H9 (cell line): Measurements from ENCODE around the gene PDZRN4. TPM values are rescaled to one million over a fixed set of nuclear protein-coding genes. Genes with fewer than 3 reads are reported as not detected.

Source experiments
- DNase-seq: peaks from one replicate; pipeline ENCODE4 v3.0.0-alpha.2; 2017
- H2AFZ ChIP-seq: one replicate; pipeline ENCODE4 v1.6.1; 2013; ENCODE audit warnings: mild to moderate bottlenecking, low read length, control low read depth, moderate library complexity
- H2AK5ac ChIP-seq: 2 replicates; pipeline ENCODE4 v1.6.1; 2013; ENCODE audit warnings: low read length, control low read depth, mixed read lengths; ENCODE audit not compliant: insufficient read length
- H2BK120ac ChIP-seq: one replicate; pipeline ENCODE4 v1.6.1; 2013; ENCODE audit warnings: low read depth, mild to moderate bottlenecking, low read length, control low read depth, inconsistent platforms; ENCODE audit not compliant: poor library complexity, severe bottlenecking
- H2BK12ac ChIP-seq: 2 replicates; pipeline ENCODE4 v1.6.1; 2013; ENCODE audit warnings: low read length, control low read depth, mixed read lengths, low read depth; ENCODE audit not compliant: insufficient read length
- H2BK15ac ChIP-seq: 2 replicates; pipeline ENCODE4 v1.6.1; 2013; ENCODE audit warnings: low read depth, low read length, control low read depth
- H2BK20ac ChIP-seq: one replicate; pipeline ENCODE4 v1.6.1; 2013; ENCODE audit warnings: low read depth, mild to moderate bottlenecking, low read length, control low read depth, inconsistent platforms; ENCODE audit not compliant: poor library complexity, severe bottlenecking
- H2BK5ac ChIP-seq: 2 replicates; pipeline ENCODE4 v1.6.1; 2013; ENCODE audit warnings: low read length, control low read depth, mixed read lengths; ENCODE audit not compliant: insufficient read length
- H3K14ac ChIP-seq: 2 replicates; pipeline ENCODE4 v1.6.1; 2013; ENCODE audit warnings: low read length, control low read depth; ENCODE audit not compliant: insufficient read depth
- H3K18ac ChIP-seq: 2 replicates; pipeline ENCODE4 v1.6.1; 2013; ENCODE audit warnings: low read depth, mild to moderate bottlenecking, mixed read lengths, low read length, control low read depth; ENCODE audit not compliant: insufficient read length
- H3K23ac ChIP-seq: 2 replicates; pipeline ENCODE4 v1.6.1; 2013; ENCODE audit warnings: low read length, control low read depth, mixed read lengths, low read depth; ENCODE audit not compliant: insufficient read length
- H3K23me2 ChIP-seq: 2 replicates; pipeline ENCODE4 v1.6.1; 2013; ENCODE audit warnings: low read depth, mild to moderate bottlenecking, mixed read lengths, low read length, control low read depth; ENCODE audit not compliant: insufficient read length, poor library complexity, severe bottlenecking
- H3K27ac ChIP-seq: 2 replicates; pipeline ENCODE4 v1.5.1; 2013; ENCODE audit warnings: low read length, control low read depth, mixed read lengths, low read depth; ENCODE audit not compliant: insufficient read length
- H3K27me3 ChIP-seq: 2 replicates; pipeline ENCODE4 v1.6.1; 2013; ENCODE audit warnings: low read length, control low read depth, inconsistent platforms; ENCODE audit not compliant: insufficient read depth
- H3K4ac ChIP-seq: 2 replicates; pipeline ENCODE4 v1.6.1; 2013; ENCODE audit warnings: low read depth, mild to moderate bottlenecking, control low read depth, inconsistent platforms, low read length, moderate library complexity
- H3K4me1 ChIP-seq: 2 replicates; pipeline ENCODE4 v1.6.1; 2013; ENCODE audit warnings: low read length, control low read depth, inconsistent platforms; ENCODE audit not compliant: insufficient read depth
- H3K4me2 ChIP-seq: 2 replicates; pipeline ENCODE4 v1.6.1; 2013; ENCODE audit warnings: low read length, control low read depth, mixed read lengths; ENCODE audit not compliant: insufficient read length, insufficient read depth
- H3K56ac ChIP-seq: 2 replicates; pipeline ENCODE4 v1.6.1; 2013; ENCODE audit warnings: low read depth, mild to moderate bottlenecking, mixed read lengths, low read length, control low read depth; ENCODE audit not compliant: insufficient read length
- H3K79me1 ChIP-seq: 2 replicates; pipeline ENCODE4 v1.6.1; 2013; ENCODE audit warnings: low read depth, mild to moderate bottlenecking, moderate library complexity, low read length, control low read depth, inconsistent platforms; ENCODE audit not compliant: insufficient read depth, poor library complexity, severe bottlenecking
- H3K79me2 ChIP-seq: 2 replicates; pipeline ENCODE4 v1.6.1; 2013; ENCODE audit warnings: low read length, control low read depth, inconsistent platforms; ENCODE audit not compliant: insufficient read depth
- H3K9ac ChIP-seq: 2 replicates; pipeline ENCODE4 v1.6.1; 2013; ENCODE audit warnings: low read length, control low read depth, mixed read lengths; ENCODE audit not compliant: insufficient read length; ENCODE audit errors: extremely low read depth
- H3K9me3 ChIP-seq: one replicate; pipeline ENCODE4 v1.6.1; 2013; ENCODE audit warnings: low read depth, low read length, inconsistent platforms; ENCODE audit not compliant: control insufficient read depth
- H3T11ph ChIP-seq: one replicate; pipeline ENCODE4 v1.6.1; 2013; ENCODE audit warnings: mild to moderate bottlenecking, low read length, control low read depth, inconsistent platforms
- H4K20me1 ChIP-seq: one replicate; pipeline ENCODE4 v1.6.1; 2013; ENCODE audit not compliant: control insufficient read depth, insufficient read length, insufficient read depth
- H4K5ac ChIP-seq: 2 replicates; pipeline ENCODE4 v1.6.1; 2013; ENCODE audit warnings: low read depth, mild to moderate bottlenecking, mixed read lengths, low read length, control low read depth; ENCODE audit not compliant: insufficient read length
- H4K8ac ChIP-seq: replicated peaks from 2 replicates; pipeline ENCODE4 v1.6.1; 2013; ENCODE audit warnings: low read length, control low read depth, mixed read lengths, low read depth; ENCODE audit not compliant: insufficient read length
- H4K91ac ChIP-seq: 2 replicates; pipeline ENCODE4 v1.6.1; 2013; ENCODE audit warnings: low read depth, mild to moderate bottlenecking, moderate library complexity, mixed read lengths, low read length, control low read depth; ENCODE audit not compliant: insufficient read length
- H3K27ac Mint-ChIP-seq, 3 experiments: 2 replicates in 2 of 3; 3 replicates in 1 of 3; pipeline ENCODE4 v1.8.0; 2020 to 2021; ENCODE audit warnings: mixed read lengths in 3 of 3, mild to moderate bottlenecking in 1 of 3, moderate library complexity in 1 of 3
- H3K27me3 Mint-ChIP-seq: 2 replicates; pipeline ENCODE4 v1.8.0; 2021; ENCODE audit warnings: low read depth, mild to moderate bottlenecking, moderate library complexity, mixed read lengths
- H3K36me3 Mint-ChIP-seq, 3 experiments: 2 replicates in 2 of 3; 3 replicates in 1 of 3; pipeline ENCODE4 v1.8.0; 2020 to 2021; ENCODE audit warnings: low read depth in 3 of 3, mixed read lengths in 3 of 3; ENCODE audit not compliant: insufficient read depth in 1 of 3
- H3K4me1 Mint-ChIP-seq, 2 experiments: 2 replicates each; pipeline ENCODE4 v1.8.0; 2020; ENCODE audit warnings: mixed read lengths in 2 of 2
- H3K4me3 Mint-ChIP-seq, 2 experiments: 2 replicates in 1 of 2; 3 replicates in 1 of 2; pipeline ENCODE4 v1.8.0; 2020 to 2021; ENCODE audit warnings: mild to moderate bottlenecking in 2 of 2, mixed read lengths in 2 of 2, moderate library complexity in 1 of 2
- H3K9me3 Mint-ChIP-seq, 2 experiments: 2 replicates in 1 of 2; 3 replicates in 1 of 2; pipeline ENCODE4 v1.8.0; 2020; ENCODE audit warnings: mild to moderate bottlenecking in 2 of 2, mixed read lengths in 2 of 2, moderate library complexity in 1 of 2
- CTCF ChIP-seq: fragments of 200-600 bp; sonication (generic); conservative IDR thresholded peaks from 3 replicates; pipeline ENCODE4 v1.8.0; 2021; ENCODE audit warnings: antibody characterized with exemption, mild to moderate bottlenecking
- WGBS: extraction: QIAGEN DNeasy Blood & Tissue Kit; methylation state at CpG from one replicate; pipeline ENCODE4 v1.1.7; 2013; ENCODE audit warnings: missing lambda C conversion rate, low lambda C conversion rate, mixed read lengths; ENCODE audit not compliant: insufficient read length; ENCODE audit errors: extremely low coverage; 5-methylcytosine and 5-hydroxymethylcytosine counted together
- total RNA-seq: library from RNA; stranded (reverse); gene quantifications from 2 replicates; pipeline ENCODE4 v1.2.1, GENCODE V29; 2021

PDZRN4 gene
- total RNA-seq, 1 experiment from 2014 or later = not detected

- no peak for DNase-seq
- Histone ChIP-seq H3K23me2 (no peaks in the 10 kb centered on the region), H4K20me1 (no peaks in the 10 kb centered on the region), H3K27ac (no peak overlapping the region), H3K56ac (no peak overlapping the region), H3K9me3 (no peaks in the 10 kb centered on the region), H2AK5ac (no peak overlapping the region), H2BK5ac (no peak overlapping the region), H2BK120ac (no peak overlapping the region), H3K9ac (no peak overlapping the region), H4K91ac (no peak overlapping the region), H3K79me2 (no peaks in the 10 kb centered on the region), H2AFZ (no peak overlapping the region), H3K14ac (no peak overlapping the region), H3T11ph (no peak overlapping the region), H4K5ac (no peak overlapping the region), H3K4ac (no peak overlapping the region), H3K4me1 (no peaks in the 10 kb centered on the region), H3K4me2 (no peak overlapping the region), H3K23ac (no peak overlapping the region), H2BK12ac (no peak overlapping the region), H4K8ac (no peak overlapping the region), H2BK15ac (no peak overlapping the region), H3K18ac (no peak overlapping the region), H3K27me3 (no peaks in the 10 kb centered on the region), H2BK20ac (no peak overlapping the region), H3K79me1 (no peaks in the 10 kb centered on the region)
- Mint-ChIP-seq H3K9me3 (no peaks in the 10 kb centered on the region), H3K4me1 (no peaks in the 10 kb centered on the region), H3K27ac (no peak overlapping the region), H3K27me3 (no peaks in the 10 kb centered on the region), H3K36me3 (no peaks in the 10 kb centered on the region), H3K4me3 (no peak overlapping the region)
- no peak for TF ChIP-seq CTCF
- WGBS = no CpG with 5 or more reads among the region's 2 CpGs
Measured at GRCh38 chr12:41248391-41248790, 60.3 kb downstream of the PDZRN4 start.
